Bronchial epithelial cell (primary cell): Measurements from ENCODE around the gene B3GALT4. TPM values are rescaled to one million over a fixed set of nuclear protein-coding genes. Genes with fewer than 3 reads are reported as not detected.
A peak's percentile ranks its signal among the peaks of the same experiment; 100 is the strongest.

Experiments used
- DNase-seq: peaks from one replicate; pipeline ENCODE4 v3.0.0-alpha.2; 2010; ENCODE audit warnings: low read depth
- FAIRE-seq: peaks from 2 replicates; lab custom pipeline; 2011; peaks lifted over from hg19 to GRCh38; lab: Jason Lieb, UNC
- H3K27me3 ChIP-seq: 2 replicates; pipeline ENCODE4 v1.5.1; 2011; ENCODE audit warnings: low read length; ENCODE audit not compliant: control insufficient read depth, insufficient read depth
- H3K36me3 ChIP-seq: 2 replicates; pipeline ENCODE4 v1.5.1; 2011; ENCODE audit warnings: low read length; ENCODE audit not compliant: control insufficient read depth, insufficient read depth
- H3K4me3 ChIP-seq: 2 replicates; pipeline ENCODE4 v1.5.1; 2011; ENCODE audit warnings: mild to moderate bottlenecking, low read depth, low read length, control low read depth
- total RNA-seq: library from RNA; depleted of rRNA; stranded (reverse); fragments of >200 nt; gene quantifications from 2 replicates; pipeline ENCODE4 v1.2.1, GENCODE V29; 2014
- TF ChIP-seq, protein P1 (sequence below): IDR thresholded peaks from 2 replicates; pipeline ENCODE4 v1.5.1; 2011; ENCODE audit warnings: mild to moderate bottlenecking, moderate library complexity, low read length, control low read depth, inconsistent platforms; ENCODE audit not compliant: insufficient read depth, severe bottlenecking

B3GALT4 gene
- total RNA-seq, 1 donor from 2014 or later: 3.9 TPM

DNA sequence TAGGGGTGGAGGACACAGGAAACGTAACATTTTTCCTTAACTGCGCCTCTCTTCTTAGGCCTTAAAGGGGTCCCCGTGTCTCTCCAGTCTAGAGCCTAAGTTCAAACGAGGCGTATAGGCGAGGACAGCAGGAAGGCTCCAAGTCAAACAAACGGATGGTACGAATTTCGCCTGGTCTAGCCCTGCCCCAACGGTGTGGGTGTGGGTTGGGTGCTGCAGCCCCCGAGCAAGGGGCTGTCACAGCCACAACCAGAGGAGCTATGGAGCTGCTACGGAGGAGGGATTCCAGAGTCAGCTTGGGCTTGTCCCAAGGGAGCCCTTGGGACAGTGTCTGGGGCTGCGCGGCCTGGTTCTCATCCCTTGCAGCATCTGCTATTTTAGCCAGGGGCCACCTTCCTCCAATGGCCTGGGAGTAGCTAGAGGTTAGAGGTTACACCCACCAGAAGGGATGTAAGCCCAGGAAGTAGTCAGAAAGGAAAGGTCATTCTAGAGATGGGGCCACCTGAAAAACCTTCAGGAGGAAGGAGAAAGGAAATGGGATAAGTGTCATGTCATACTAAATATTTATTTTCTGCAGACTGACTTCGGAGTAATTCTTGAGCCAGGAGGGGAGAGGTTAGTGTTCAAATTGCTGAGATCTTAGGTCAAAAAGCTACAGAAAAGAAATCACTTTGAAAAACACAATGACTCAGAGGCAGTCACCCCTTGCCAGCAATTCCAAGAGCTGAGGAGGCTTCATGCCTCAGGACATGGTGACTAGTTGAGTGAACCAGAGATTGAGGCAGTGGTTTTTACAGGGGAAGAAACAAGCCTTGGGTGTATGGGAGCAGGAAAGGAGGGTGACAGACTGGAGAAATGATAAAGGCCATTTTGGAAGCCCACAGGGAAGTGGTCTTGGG is 26.9 kb upstream of the B3GALT4 start:
- no peak for FAIRE-seq
- H3K27me3 ChIP-seq: no peaks in the 10 kb centered on the region
- TF ChIP-seq, protein P1, sequence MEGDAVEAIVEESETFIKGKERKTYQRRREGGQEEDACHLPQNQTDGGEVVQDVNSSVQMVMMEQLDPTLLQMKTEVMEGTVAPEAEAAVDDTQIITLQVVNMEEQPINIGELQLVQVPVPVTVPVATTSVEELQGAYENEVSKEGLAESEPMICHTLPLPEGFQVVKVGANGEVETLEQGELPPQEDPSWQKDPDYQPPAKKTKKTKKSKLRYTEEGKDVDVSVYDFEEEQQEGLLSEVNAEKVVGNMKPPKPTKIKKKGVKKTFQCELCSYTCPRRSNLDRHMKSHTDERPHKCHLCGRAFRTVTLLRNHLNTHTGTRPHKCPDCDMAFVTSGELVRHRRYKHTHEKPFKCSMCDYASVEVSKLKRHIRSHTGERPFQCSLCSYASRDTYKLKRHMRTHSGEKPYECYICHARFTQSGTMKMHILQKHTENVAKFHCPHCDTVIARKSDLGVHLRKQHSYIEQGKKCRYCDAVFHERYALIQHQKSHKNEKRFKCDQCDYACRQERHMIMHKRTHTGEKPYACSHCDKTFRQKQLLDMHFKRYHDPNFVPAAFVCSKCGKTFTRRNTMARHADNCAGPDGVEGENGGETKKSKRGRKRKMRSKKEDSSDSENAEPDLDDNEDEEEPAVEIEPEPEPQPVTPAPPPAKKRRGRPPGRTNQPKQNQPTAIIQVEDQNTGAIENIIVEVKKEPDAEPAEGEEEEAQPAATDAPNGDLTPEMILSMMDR: no peak
- H3K36me3 ChIP-seq: no peaks in the 10 kb centered on the region
- peak; percentile 94 for DNase-seq
- H3K4me3 ChIP-seq: peak overlapping the region; percentile 50

DNA sequence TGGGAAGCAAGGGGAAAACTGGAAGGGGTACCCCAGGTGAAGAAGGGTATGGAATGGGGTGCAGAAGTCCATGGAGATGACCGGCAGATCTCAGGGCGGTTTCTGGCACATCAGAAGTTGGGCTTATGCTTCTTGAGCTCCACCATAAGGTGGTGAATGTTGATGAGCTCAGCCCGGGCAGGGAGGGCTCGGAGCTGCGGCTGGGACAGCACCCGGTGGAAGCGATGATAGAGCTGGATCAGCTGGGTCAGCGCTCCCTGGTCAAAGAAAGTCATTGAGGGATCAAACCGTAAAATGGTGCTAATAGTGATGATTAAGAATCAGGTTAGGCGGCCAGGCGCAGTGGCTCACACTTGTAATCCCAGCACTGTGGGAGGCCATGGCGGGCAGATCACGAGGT is 26.2 kb upstream of the B3GALT4 start:
- DNase-seq: no peak
- no peak for FAIRE-seq
- Histone ChIP-seq H3K4me3 (no peak overlapping the region), H3K27me3 (no peaks in the 10 kb centered on the region), H3K36me3 (no peaks in the 10 kb centered on the region)
- TF ChIP-seq, protein P1: no peak

DNA sequence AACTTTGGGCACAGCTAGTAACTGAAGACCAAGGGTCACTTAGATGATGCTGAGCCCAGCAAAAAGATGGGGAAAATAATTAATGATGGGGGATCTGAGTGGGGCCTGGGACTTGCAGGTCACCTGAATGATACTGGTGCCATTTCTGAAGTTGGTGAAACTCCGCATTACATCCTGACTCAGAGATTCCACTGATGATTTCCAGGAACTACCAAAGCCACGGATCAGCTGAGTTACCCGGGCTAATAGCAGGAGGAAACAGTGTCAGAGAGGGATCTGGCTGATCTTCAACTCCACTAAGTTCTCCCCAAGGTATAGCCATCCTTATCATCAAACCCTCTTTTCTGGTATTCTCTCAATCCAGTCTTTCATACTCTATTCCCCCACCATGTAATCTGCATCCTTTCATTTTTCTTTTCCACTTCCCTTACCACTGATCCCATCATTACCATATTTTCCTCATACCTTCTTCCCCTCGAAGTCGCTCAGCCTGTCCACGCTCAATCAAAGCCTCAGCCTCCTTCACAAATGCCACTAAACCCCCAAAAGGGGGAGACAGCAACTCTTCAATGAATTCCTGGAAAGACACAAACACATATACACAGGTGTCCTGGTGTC is 25.4 kb upstream of the B3GALT4 start:
- FAIRE-seq: no peak
- no peaks in the 10 kb centered on the region for H3K36me3 ChIP-seq
- no peak for DNase-seq
- H3K4me3 ChIP-seq: no peak overlapping the region
- H3K27me3 ChIP-seq: no peaks in the 10 kb centered on the region
- TF ChIP-seq, protein P1: no peak

DNA sequence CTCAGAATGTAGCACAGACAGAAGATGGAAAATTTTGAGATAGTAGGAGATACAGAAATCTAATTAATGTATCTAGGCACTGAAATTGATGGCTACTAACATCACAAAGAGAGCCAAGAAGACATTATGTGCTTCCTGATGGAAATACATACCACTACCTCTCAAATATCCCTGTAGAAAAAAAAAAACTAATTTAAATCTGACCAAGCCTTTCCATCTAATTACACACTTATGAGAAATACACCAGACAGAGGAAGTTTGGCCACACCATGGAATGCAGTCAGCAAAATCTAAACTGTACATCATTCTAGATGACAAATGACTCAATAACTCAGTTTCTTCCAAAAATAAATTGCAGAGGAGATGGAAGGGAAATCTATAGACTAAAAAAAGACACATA is 24.2 kb upstream of the B3GALT4 start:
- no peaks in the 10 kb centered on the region for H3K27me3 ChIP-seq
- TF ChIP-seq, protein P1: no peak
- no peak for FAIRE-seq
- no peak for DNase-seq
- H3K36me3 ChIP-seq: no peaks in the 10 kb centered on the region
- no peak overlapping the region for H3K4me3 ChIP-seq

DNA sequence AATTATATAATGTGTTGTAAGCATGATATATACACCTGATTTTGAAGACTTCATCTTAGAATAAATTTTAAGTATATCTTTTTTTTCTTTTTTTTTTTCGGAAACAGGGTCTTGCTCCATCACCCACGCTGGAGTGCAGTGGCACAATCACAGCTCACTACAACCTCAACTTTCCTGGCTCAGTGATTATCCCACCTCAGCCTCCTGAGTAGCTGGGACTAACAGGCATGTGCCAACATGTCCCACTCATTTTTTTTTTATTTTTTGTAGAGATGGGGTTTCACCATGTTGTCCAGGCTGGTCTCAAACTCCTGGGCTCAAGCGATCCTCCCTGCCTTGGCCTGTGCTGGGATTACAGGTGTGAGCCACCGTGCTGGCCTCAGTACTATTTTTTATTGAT is 22.3 kb upstream of the B3GALT4 start:
- no peak overlapping the region for H3K4me3 ChIP-seq
- H3K36me3 ChIP-seq: no peaks in the 10 kb centered on the region
- H3K27me3 ChIP-seq: no peaks in the 10 kb centered on the region
- TF ChIP-seq, protein P1: no peak
- FAIRE-seq: no peak
- DNase-seq: peak; percentile 36
